Fibroblast of skin of right biceps (primary cell): Measurements from ENCODE around the gene IL16.
A peak's percentile ranks its signal among the peaks of the same experiment; 100 is the strongest.

ENCODE experiments used
- DNase-seq: peaks from one replicate; pipeline ENCODE4 v3.0.0-alpha.2; 2013

IL16 gene

DNA sequence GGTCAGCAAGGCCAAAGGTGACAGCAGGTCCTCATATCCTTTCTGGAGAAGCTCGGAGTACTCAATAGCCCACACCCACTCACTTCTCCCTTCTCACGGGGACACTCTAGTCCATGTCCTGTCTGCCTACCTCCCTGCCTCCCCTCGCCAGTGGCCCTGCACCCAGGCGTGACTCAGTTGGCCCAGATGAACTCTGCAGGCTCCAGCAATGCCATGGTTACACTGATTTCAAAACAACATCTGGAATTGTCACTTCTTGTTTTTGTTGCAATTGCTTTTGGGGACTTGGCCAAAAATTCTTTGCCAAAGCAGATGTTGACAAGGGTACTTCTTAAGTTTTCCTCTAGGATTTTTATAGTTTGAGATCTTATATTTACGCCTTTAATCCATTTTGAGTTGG lies 13.0 kb downstream of the IL16 start:
- DNase-seq = no peak

DNA sequence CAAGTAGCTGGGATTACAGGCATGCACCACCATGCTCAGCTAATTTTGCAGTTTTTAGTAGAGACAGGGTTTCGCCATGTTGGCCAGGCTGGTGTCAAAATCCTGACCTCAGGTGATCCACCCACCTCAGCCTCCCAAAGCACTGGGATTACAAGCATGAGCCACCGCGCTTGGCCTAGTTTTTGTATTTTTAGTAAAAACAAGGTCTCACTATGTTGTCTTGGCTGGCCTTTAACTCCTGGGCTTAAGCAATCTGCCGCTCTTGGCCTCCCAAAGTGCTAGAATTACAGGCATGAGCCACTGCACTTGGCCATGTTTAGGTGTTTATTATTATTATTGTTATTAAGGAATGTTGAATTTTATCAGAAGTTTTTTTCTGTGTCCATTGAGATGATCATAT lies 14.7 kb downstream of the IL16 start:
- DNase-seq = no peak

DNA sequence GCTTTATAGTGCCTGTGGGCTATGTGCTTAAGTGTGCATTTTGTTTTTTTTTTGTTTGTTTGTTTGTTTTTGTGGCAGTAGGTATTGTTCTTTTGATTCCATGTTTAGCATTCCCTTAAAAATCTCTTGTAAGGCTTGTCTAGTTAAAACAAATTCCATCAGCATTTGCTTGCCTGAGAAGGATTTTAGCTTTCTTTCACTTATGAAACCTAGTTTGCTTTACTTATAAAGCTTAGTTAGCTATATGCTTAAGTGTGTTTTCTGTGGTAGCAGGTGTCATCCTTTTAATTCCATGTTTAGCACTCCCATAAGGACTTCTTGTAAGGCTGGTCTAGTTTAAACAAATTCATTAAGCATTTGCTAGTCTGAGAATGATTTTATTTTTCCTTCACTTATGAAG lies 17.3 kb downstream of the IL16 start:
- DNase-seq = no peak

DNA sequence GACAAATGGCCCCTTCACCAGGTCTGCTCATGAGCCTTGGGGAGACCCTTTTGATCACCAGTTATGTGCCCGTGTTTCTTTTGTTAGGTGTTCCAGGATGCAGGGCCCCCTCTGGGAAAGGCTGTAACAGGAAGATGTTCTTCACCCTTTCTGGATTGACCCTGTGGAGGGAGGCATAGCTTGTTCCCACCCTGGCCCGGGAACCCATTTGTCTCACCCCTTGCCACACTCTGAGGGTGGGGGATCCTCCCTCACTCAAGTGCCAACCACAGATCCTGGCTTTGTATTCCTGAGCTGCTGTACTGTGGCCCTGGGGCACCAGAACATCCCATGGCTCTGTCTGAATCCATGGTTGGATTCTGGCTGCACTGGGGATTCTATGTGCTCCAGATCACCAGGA lies 18.9 kb downstream of the IL16 start:
- DNase-seq = no peak

DNA sequence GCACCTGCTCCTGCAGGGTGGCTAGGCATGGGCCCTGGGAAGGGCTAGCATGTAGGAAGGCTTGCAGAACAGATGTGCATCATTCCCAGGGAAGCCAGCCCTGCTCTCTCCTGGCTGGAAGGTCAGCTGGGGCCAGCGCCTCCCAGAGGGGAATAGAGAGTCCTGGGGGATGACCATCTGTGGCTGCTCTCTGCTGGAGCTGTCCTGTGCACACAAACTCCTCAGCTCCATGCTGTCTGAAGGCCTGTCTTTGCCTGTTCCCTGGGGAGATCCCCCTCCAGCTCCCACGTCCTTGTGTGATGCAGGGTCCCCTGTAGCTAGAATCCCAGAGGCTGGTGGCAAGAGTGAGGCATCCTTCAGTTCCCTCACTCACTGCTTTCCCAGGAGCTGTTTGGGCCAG lies 19.3 kb downstream of the IL16 start:
- DNase-seq = no peak

DNA sequence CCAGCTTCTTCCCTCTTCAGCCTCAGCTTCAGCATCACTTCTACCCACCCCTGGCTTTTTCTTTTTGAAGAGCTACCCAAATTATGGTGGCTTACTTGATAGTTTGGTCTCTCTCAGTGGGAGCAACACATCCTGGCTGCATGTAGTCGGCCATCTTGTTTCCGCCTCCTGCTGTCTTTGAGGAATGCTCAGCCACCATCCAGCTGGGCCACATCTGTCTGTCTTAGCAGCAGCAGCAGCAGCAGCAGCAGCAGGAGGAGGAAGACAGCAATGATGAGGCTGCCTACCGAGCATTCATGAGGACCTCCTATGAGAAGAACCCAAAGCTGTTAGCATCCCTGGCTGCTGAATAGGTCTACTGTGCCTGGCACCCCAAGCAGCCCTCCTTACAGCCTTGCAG lies 19.7 kb downstream of the IL16 start:
- DNase-seq = no peak

DNA sequence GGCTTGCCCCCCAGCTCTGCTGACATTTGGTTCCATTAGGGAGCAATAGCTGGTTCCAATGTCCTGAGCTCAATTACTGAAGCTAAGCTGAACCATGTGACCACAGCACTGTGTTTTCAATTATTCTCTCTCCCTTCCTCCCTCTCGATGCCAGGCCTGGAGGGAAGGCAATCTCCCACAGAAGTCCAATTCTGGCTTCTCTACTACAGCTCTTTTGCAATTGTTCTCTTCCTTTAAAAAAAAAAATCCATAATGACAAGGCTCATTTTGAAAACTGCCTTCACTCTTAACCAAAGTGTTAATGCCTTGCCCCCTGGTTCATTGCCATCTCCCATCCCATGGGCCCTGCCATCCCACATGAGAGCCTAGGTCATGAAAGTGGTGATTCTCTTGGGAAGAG lies 24.8 kb downstream of the IL16 start:
- DNase-seq = no peak

DNA sequence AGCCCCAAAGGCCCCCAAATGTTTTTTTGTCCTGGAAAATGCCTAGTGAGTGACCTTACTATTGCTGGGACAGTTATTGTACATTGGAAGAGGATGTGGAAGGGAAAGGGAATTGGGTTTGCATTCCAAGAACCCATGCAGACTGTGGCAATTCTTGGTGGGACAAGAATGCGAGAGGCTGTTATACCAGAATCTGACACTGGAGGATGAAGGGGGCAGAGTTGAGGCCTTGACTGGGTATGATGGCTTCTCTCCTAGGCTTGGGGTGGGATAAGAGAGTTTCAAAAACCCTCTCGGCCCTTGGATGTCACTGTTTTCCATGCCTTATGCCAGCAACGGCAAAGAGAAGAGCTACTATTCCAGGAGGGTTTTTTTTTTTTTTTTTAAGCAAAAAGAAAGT lies 25.3 kb downstream of the IL16 start:
- no peak for DNase-seq

DNA sequence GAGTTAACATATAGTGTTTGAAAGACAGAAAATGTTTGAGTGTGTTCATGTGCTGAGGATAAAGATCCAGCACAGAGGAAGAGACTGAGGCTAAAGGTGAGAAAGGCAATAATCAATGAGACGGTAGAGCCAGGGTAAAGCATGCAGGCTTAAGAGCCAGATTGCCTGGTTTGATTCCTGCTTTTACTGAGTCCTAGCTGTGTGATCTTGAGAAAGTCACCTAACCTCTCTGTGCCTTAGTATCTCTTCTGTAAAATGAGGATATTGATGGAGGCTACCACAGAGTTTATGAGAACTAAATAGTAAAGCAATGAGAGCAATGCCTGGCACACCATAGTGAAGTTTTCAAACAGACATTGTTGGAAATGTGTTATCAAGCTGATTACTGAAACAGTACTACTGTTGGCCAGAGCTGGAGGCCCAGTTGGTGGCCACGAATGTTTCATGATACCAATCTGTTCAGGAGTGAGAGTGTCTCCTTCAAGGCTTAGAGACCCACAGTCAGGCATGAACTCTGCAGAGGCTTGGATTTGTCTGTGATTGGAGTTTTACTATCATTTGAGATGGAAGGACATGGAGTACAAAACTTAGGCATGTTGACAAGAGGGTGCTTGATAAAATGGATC lies 26.8 kb downstream of the IL16 start:
- no peak for DNase-seq

DNA sequence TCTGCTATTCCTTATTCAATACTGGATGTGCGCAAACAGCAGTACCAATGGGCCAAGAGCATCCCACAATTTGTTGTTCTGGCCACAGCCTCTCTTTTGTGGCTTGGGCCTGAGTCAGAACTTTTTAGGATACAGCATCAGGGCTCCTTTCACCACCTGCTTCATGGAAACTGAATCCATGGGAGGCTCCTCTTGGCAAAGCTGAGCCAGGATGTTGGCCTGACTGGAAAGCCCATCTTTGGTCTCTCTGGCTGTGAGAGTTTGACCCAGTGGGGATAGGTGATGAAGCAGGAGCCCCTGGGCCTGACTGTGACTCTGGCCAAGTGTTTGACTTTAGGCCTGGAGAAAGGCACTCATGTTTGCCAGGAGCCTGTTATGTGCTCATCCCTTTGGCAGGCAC lies 27.6 kb downstream of the IL16 start:
- DNase-seq = no peak

DNA sequence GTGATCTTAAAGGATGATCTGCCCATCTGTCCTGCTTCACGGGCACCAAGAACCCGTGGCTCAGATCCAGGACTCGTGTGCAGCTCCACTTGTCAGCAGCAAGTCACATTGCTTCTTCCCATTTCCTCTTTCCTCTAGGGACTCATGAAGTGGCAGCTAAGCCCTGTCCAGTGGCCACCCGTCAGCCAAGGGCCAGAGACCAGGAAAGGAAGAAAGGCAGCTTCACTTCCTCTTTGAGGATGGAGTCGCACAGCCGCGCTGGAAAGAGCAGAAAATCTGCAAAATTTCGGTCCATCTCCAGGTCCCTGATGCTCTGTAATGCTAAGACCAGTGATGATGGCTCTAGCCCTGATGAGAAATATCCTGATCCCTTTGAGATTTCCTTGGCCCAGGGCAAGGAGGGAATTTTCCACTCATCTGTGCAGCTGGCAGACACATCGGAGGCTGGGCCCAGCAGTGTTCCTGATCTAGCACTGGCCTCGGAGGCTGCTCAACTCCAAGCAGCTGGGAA lies 28.5 kb downstream of the IL16 start:
- no peak for DNase-seq

DNA sequence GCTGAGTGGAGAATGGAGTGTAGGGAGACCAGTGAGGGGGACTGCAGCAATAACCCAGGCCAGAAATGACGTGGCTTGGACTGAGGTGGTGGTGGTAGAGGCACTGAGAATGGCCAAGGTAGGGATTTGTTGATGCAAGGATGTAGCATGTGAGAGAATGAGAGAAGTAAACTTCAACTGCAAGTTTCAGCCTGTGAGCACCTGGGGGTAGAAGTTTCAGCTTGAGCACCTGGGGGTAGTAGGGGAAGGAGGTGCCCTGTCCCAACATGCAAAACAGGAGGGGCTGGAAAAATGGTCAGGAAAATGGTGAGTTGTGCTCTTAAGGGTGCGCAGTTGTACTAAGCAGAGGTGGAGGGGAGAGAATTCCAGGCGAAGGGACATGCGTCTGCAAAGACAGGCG lies 31.0 kb downstream of the IL16 start:
- no peak for DNase-seq

DNA sequence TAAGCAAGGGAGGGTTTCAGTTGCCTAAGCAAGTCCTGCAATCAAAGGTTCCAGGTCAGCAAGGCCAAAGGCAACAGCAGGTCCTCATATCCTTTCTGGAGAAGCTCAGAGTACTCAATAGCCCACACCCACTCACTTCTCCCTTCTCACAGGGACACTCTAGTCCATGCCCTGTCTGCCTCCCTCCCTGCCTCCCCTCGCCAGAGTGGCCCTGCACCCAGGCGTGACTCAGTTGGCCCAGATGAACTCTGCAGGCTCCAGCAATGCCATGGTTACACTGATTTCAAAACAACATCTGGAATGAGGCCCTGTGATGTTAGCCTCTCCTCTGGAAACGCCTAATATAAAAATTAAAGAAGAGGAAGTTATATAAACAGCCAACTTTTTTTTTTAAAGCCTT lies 32.9 kb downstream of the IL16 start:
- DNase-seq = no peak

DNA sequence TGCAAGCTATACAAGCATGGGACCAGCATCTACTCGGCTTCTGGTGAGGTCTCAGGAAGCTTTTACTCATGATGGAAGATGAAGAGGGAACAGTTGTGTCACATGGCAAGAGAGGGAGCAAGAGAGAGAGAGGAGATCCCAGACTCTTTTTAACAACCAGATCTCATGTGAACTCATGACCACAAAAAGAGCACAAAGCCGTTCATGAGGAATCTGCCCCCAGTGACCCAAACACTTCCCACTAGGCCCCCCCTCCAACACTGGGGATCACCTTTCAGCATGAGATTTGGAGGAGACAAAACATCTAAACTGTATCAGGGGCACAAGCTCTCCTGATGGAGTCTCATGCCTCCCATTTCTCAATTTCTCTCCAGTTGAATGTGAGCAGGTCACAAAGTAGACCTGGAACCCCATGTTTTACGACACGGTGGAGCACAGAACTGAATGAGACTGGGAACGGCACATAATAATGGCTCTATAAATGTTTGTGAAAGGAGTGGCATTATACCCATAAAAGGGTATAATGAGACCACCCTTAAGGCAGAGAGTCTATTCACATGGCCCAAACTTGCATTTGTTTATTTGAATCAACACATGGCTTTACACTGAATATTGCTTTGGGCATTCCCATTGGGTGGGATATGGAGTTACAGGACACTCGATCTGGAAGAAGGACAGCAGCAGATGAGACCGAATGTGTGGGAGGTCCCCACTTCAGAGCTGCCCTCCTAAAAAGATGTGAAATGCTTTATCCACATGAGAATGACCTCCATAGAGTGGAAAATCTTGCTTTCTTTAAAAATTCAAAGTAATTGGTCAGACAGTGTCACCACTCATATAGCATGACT lies 38.8 kb downstream of the IL16 start:
- peak; percentile 18 for DNase-seq

DNA sequence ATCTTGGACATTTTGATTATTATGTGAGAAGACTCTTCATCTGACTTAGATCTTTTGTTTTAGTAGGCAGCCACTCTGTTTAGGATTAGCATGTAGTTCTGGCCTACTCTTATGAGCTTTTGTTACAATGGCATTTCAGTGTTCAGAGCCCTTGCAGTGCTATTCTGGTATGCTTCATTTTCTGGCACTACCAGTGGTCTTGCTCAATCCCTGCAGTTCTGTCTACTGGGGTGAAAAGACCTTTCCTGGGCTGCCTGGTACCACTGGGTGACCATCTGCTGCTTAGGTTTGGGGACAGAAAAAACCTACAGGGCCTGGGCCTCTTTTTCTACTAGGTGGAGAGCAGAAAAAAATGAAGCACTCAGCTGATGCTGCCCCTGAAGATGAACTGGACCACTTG lies 42.5 kb downstream of the IL16 start:
- DNase-seq = peak; percentile 19

DNA sequence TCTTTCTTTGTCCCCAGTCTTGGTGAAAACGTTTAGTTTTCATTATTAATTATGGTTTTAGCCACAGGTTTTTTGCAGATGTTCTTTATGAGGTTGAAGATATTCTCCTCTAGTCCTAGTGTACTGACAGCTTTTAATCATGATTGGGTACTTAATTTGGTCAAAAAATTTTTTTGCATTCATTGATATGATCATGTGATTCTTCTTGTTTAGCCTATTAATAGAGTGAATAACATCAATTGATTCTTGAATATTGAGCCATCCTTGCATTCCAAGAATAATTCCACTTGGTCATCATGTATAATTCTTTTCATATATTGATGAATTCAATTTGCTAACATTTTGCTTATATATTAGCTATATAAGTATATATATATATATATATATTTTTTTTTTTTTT lies 46.1 kb downstream of the IL16 start:
- no peak for DNase-seq

DNA sequence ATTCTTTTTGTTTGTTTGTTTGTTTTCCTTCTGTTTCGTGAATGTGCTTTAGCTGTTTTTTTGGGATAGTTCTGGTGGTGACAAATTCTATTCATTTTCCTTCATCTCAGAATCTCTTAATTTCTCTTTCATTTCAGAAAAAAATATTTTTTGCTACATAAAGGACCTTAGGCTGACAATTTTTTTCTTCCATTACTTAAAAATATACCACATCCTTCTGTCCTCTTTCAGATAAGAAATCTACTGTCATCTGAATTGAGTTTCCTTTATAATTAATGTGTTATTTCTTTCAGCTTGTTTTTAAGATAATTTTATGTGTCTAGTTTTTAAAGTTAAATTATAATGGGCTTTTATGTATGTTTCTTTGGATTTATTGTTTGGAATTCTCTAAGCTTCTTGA lies 47.6 kb downstream of the IL16 start:
- DNase-seq = no peak

DNA sequence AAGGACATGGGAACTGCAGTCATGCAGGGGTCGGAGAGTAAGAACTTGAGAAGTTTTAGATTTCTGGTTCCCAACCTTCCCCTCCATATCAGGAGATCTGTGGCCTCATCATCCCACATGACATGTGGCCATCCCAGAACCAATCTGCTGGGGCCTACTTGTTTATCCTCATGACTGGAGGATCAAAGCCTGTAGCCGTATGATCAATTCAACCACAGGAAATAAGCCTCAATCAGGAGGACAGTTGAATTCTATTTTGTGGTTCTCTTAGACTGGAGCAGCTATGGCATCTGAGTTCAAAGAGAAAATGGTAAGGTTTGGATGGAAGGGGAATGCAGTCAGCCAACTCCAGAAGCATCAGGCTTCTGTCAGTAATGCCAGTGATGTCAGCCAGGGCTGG lies 57.2 kb downstream of the IL16 start:
- DNase-seq = no peak

DNA sequence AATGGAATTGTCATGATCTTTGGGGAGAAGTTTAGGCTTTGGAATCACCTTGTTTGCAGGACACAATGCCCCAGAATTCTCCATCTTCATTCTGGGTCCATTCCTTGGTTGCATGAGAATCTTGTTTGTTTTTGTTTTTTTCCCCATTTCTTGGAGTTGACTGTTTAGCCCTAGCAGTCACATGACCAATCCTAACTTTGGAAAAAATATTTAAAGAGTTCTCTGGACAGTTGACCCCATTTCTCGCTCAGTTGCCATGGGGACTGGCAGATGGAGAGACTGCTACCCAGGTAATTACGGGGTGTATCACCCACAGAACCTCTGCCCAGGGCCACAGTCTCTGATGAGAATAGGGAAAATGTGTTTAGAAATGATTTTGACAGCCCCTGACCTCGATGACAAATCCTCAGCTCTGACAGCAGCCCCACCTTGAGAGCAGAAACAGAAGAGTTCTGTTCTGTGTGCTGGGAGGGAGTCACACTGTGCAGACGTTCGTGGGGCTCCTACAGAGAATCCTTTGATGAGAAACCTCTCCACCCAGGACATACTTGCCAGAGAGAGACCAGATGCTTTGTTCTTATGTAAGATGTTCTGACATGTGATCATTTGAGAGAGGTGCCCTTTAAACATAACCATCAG lies 57.7 kb downstream of the IL16 start:
- DNase-seq = no peak

DNA sequence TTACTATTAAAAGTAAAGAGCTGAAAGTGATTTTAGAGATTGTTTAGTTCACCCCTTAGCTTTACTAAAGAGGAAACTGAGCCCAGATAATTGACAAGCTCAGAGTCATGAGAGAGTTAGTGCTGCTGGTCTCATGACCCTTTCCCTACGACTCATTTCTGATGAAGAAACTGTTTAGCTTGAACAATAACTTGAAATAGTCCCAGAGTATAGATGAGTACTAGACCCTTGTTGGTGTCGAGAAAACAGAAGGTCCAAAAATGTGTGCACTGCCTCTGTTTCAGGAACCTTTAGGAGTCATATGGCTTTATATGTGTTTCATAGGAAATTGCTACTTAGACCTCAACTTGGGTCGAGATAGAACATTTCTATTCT lies 58.2 kb downstream of the IL16 start:
- no peak for DNase-seq

DNA sequence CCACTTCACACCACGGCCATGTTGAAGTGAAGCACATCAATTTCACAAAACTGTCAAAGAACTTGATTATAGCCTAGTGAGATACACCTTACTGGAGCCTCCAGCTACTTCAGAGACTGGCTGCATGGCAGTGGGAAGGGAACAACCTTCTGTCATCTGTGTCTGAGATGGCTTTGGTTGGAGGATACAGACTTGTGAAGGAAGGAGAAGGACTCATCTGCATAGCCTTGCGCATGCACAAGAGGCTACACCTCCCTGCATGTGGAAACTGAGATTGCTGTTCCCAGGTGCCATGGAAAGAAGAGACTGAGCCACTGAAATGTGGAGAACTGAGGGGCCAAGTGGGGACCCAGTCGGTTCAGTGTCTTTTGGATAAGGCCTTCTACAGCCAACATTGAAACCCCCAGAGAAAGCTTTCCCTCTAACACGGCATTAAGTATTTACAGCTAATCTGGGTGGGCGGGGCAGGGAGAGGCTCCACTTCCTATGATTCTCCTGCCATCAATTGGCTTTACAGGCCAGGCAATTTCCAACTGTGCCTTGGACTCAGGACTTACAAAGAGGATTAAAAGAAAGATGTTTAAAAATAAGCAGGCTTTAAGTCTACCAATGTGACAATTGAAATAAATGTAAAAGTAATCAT lies 58.8 kb downstream of the IL16 start:
- no peak for DNase-seq

DNA sequence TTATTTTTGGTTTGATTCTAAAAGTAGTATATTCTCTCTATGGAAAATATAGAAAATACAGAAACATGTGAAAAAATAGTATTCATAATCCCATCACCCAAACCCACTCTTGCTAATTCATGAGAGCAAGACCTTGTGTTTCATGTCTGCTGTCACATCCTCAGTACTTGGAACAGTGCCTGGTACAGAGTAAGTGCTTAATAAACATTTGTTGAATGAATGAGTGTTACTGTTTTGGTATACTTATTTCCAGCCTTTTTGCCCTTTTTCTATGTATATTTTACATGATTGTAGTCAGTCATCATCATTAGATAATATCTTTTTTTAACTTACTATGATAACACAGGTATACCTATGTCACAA lies 59.3 kb downstream of the IL16 start:
- no peak for DNase-seq

DNA sequence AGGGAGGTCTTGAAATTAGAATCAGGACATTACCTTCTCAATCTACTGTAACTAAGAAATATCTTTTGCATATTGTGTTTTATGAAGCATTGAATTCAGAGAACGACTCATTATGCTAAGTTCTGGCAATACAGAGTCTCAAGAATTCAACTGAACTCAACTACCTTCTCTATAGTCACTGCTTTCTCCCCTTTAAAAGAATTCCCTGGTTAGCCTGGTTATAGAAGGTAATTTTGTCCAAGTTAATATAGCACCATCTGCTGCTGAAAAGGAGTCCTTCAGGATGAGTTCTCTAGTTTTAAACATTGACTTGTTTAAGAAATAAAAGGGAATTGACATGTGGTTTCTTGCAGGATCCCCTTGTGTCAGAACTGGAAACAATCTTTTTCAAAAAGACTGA lies 60.2 kb downstream of the IL16 start:
- DNase-seq = peak; percentile 56

DNA sequence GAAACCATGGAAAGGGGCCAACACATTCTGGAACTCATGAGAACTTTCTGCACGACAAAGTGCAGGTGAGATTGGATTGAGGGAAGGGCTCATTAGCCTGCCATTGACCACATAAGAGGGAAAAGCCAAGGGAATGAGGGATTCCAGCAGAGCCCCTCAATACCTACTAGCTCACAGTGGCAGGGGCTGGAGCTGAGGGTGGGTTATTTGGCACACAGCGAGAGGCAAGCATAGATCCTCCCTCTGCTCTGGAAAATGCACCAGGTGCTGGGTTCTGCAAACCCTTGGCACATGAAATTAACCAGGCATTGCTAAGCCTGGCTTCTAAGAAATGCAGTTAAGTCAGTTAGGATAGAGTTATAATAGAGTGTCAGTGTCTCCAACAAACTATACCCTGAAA lies 60.8 kb downstream of the IL16 start:
- DNase-seq = no peak
